Large intestine (tissue), 3 donors: ENCODE data around the gene GPSM3. TPM values are rescaled to one million over a fixed set of nuclear protein-coding genes. Genes with fewer than 3 reads are reported as not detected.

Experiments used
- DNase-seq, 2 donors: peaks; one replicate each; pipeline versions ENCODE4 v3.0.0 to v3.0.0-alpha.2; 2013
- H3K27ac ChIP-seq: one replicate; pipeline ENCODE4 v1.5.1; 2013; ENCODE audit warnings: low read length
- H3K27me3 ChIP-seq: 2 replicates; pipeline ENCODE4 v1.6.1; 2013; ENCODE audit warnings: low read length; ENCODE audit not compliant: control insufficient read depth, insufficient read depth
- H3K36me3 ChIP-seq: 2 replicates; pipeline ENCODE4 v1.6.1; 2013; ENCODE audit warnings: low read length; ENCODE audit not compliant: control insufficient read depth, insufficient read depth
- H3K4me1 ChIP-seq: one replicate; pipeline ENCODE4 v1.6.1; 2013; ENCODE audit warnings: low read length; ENCODE audit not compliant: control insufficient read depth, insufficient read depth
- H3K4me3 ChIP-seq: one replicate; pipeline ENCODE4 v1.5.1; 2013; ENCODE audit warnings: low read length
- H3K9me3 ChIP-seq: one replicate; pipeline ENCODE4 v1.6.1; 2013; ENCODE audit warnings: mild to moderate bottlenecking, low read depth, low read length, moderate library complexity; ENCODE audit not compliant: control insufficient read depth
- WGBS: methylation state at CpG from one replicate; pipeline ENCODE4 v1.1.5; 2013; ENCODE audit warnings: low lambda C conversion rate; ENCODE audit not compliant: insufficient coverage; 5-methylcytosine and 5-hydroxymethylcytosine counted together
- polyA plus RNA-seq: library from polyadenylated mRNA; unstranded; fragments of 120-200 nt; gene quantifications from one replicate; pipeline ENCODE4 v1.2.1, GENCODE V29; 2013

The GPSM3 gene
- polyA plus RNA-seq, 1 donor: 14.3 TPM

DNA sequence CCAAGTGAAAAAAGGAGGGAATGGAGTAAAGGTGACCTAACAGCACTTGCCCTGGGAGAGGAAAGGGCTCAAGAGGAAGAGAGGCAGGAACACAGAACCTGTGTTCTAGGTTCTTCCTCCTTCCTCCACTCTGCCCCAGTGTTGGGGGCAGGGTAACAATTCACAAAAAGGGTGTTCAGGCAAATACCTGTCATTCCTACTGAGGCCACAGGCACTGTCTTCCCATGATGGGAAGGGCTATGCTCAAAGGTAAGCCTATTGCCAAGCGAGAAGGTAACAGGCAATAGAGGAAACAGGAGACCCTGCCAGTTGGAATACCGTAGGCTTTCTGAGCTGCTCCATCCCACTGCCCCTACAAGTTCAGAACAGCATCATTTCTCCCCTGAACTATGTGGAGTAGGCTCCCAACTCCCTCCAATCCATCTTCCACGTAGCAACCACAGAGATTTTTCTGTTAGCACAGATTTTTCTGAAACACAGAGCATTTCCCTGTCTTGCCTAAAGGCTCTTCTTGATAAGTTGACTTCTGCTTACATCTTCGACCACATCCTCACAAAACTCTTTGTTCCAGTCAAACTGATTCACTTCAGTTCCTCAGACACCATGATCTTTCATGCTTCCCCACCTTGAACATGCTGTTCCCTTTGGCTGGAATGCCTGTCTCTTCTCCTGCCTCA is 19.3 kb downstream of the GPSM3 start:
- Histone ChIP-seq H3K9me3 (peaks cover 3% of the 10 kb centered on the region), H3K27ac (no peak overlapping the region), H3K4me3 (no peak overlapping the region), H3K27me3 (no peaks in the 10 kb centered on the region), H3K4me1 (peaks cover 24% of the 10 kb centered on the region), H3K36me3 (peaks cover 33% of the 10 kb centered on the region)
- WGBS: no CpG with 5 or more reads among the region's 4 CpGs
- no peak for DNase-seq

DNA sequence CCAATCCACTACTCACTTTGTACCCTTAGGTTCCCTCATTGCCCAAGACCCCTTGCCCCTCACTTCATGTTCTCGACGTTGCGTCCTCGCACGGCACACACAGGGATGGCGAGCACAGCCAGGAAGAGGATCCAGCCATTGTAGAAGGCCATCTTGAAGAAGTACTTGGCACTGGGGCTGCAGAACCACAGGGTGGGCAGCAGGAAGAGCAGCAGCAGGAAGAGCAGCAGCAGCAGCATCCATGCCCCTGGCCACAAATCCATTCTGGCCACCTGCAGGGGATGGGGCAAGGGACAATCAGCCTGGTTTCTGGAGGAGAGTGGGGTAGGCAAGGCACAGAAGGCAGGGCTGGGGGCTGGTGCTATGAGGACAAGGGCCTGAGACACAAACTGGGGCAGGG is 21.2 kb downstream of the GPSM3 start:
- Histone ChIP-seq H3K9me3 (peaks cover 3% of the 10 kb centered on the region), H3K27ac (no peak overlapping the region), H3K4me3 (no peak overlapping the region), H3K27me3 (no peaks in the 10 kb centered on the region), H3K36me3 (peaks cover 50% of the 10 kb centered on the region), H3K4me1 (peaks cover 21% of the 10 kb centered on the region)
- no peak for DNase-seq
- no CpG with 5 or more reads among the region's 6 CpGs for WGBS

DNA sequence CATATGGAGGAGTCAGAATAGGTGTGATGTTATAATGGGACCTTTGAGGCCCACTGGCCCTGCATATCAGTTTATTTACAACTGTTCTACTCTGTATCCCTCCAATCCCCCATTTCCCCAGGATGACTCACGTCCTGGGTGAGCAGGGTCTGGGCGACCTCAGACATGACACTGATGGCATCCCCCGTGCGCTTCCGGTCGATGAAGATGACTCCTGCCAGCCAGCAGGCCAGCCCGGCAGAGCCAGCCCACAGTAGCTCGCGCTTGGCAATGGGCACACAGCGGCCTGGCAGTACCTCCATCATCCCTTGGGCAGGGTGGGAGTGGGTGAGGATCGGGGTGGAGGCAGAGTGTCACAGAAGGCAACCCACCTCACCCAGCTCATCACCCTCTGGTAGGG is 22.1 kb downstream of the GPSM3 start:
- H3K27ac ChIP-seq: no peak overlapping the region
- peaks cover 58% of the 10 kb centered on the region for H3K36me3 ChIP-seq
- H3K9me3 ChIP-seq: no peaks in the 10 kb centered on the region
- H3K27me3 ChIP-seq: no peaks in the 10 kb centered on the region
- no peak overlapping the region for H3K4me3 ChIP-seq
- WGBS: no CpG with 5 or more reads among the region's 11 CpGs
- DNase-seq: no peak
- peaks cover 18% of the 10 kb centered on the region for H3K4me1 ChIP-seq

DNA sequence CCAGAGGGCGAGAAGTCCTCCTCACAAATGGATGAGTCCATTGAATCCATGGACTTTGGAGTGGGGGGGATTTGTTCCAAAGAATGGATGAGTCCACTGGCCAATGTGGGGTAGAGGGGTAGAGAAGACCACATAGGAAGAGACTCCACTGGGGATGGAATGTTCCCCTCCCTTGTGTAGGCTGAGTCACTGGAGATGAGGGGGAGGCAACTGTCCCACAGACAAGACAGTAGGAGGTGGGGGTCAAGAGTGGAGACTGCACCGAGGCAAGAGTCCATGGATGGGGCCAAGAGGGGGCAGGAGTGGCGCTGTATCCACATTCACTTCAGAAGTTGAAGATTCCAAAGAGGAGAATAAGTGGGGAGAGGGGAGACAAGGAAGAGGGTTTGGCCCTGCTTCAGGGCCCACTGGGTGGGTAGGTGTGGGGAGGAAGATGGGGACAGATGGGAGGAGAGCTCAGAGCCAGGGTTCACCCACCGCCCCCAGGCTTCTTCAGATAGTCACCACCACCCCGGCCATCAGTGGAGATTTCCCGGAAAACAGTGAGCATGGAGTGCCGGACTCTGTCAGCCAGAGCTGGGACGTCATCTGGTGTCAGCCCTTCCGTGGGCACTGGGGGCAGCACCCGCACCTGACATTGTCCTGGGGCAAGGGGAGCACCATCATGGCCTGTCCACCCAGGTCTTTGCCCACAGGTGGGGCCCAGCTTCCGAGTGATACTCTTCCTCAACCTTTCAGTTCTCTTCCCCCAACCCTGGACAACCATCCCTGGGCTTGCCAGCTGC is 23.4 kb downstream of the GPSM3 start:
- 40% methylated on average over 1 of the region's 11 CpGs for WGBS
- Histone ChIP-seq H3K36me3 (peaks cover 65% of the 10 kb centered on the region), H3K27me3 (no peaks in the 10 kb centered on the region), H3K4me3 (no peak overlapping the region), H3K27ac (no peak overlapping the region), H3K4me1 (peaks cover 15% of the 10 kb centered on the region), H3K9me3 (no peaks in the 10 kb centered on the region)
- no peak for DNase-seq

DNA sequence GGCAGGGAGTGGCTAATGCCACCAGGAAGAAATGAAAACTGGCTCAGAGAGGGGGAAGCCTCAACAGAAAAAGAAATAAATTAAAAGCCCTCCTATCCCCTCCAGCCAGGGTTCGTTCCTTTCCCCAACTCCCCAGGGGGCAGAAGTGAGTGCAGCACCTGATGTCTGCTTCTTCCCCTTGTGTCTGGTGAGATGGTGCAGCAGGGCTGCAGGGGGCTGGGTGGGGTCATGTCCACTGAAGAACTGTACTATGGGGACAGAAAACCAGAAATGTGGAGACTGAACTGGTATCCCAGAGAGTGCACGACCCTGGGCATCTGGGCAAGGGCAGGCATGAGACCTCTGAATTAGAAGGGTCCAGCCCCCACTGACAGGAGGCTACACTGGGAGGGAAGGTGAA is 24.1 kb downstream of the GPSM3 start:
- no peak overlapping the region for H3K4me3 ChIP-seq
- H3K27me3 ChIP-seq: no peaks in the 10 kb centered on the region
- H3K36me3 ChIP-seq: peaks cover 71% of the 10 kb centered on the region
- no peak for DNase-seq
- H3K9me3 ChIP-seq: no peaks in the 10 kb centered on the region
- H3K27ac ChIP-seq: no peak overlapping the region
- WGBS: no CpG with 5 or more reads among the region's 2 CpGs
- peaks cover 15% of the 10 kb centered on the region for H3K4me1 ChIP-seq

DNA sequence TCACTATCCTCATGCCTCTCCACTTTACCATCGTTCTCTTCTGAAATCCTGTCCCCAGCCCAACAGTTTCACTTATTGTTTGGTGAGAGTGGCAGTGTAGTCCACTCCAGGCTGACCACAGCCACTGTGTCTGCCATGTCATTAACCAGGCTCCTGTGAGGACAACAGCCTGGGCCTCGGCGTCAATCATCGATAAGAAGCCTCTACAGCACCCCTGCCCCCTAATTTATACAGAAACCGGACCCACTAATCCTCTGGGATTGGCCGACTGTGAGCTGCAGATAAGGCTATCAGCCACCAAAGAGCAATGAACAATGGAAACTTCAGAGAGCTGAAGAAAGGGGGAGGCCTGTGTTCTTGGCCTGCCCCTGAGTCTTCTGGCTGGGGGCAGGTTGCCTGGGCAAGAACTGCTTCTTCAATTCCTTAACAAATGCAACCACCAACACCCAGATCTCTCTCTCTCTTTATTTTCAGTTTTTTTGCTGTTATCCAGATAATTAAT is 24.6 kb downstream of the GPSM3 start:
- WGBS: no CpG with 5 or more reads among the region's 6 CpGs
- Histone ChIP-seq H3K36me3 (peaks cover 76% of the 10 kb centered on the region), H3K27ac (peak overlapping the region; percentile 45), H3K9me3 (no peaks in the 10 kb centered on the region), H3K4me3 (no peak overlapping the region), H3K27me3 (no peaks in the 10 kb centered on the region), H3K4me1 (peaks cover 15% of the 10 kb centered on the region)
- DNase-seq: peak in 1 of 2 donors; percentile 57

- H3K4me1 ChIP-seq: peaks cover 15% of the 10 kb centered on the region
- H3K27me3 ChIP-seq: no peaks in the 10 kb centered on the region
- peak overlapping the region; percentile 45 for H3K27ac ChIP-seq
- no peaks in the 10 kb centered on the region for H3K9me3 ChIP-seq
- WGBS: no CpG with 5 or more reads among the region's 32 CpGs
- H3K4me3 ChIP-seq: no peak overlapping the region
- H3K36me3 ChIP-seq: peaks cover 78% of the 10 kb centered on the region
- DNase-seq: peak in 1 of 2 donors; percentile 32
Observed at GRCh38 chr6:32167154-32167760, 25.2 kb downstream of the GPSM3 start.

DNA sequence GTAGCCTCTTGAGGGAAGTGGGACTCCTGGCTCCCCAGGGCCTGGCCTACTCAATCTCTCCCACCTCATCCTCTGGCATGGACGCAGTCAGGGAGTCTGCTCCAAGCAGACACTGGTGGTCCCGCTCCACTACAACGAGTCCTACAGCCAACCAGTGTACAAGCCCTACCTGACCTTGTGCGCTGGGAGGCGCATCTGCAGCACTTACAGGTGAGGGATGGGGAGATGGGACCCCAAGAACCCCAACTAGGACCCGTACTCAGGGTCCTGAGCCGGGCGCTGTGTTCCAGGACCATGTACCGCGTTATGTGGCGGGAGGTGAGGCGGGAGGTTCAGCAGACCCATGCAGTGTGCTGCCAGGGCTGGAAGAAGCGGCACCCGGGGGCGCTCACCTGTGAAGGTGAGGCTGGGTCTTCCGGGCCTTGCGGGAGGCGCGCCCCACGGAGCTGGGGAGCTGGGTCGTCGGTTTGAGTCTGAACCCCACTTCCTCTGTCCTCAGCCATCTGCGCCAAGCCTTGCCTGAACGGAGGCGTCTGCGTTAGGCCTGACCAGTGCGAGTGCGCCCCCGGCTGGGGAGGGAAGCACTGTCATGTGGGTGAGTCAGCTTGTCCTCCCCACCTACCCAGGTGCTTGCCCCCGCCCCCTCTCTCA is 25.9 kb downstream of the GPSM3 start:
- Histone ChIP-seq H3K9me3 (no peaks in the 10 kb centered on the region), H3K27me3 (no peaks in the 10 kb centered on the region), H3K27ac (no peak overlapping the region), H3K36me3 (peaks cover 78% of the 10 kb centered on the region), H3K4me3 (no peak overlapping the region), H3K4me1 (peaks cover 15% of the 10 kb centered on the region)
- no CpG with 5 or more reads among the region's 30 CpGs for WGBS
- DNase-seq: no peak

DNA sequence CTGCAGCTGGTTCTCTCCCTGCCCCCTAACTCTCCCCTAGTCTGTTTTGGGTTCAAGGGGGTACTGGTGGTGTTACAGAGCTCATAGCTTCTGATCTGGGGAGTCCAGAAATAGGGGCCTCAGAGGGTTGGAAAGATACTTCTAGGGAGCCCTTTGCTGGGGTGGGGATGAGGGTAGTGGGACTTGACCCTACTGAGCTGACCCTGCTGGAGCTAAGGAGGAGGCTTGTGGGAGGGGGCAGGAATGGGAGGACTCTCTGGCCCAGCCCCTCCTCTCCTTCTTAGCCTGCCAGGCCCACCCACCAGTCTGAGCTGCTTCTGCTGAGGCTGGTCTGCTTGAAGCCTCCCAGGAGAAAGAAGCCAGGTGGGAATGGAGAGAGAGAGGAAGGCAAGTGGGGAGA is 28.1 kb downstream of the GPSM3 start, which contains the start of gene EGFL8:
Gene EGFL8, plus strand, starts transcription at position 301 of the 400 bp plus-strand sequence. CDS start 1,571 bp downstream, outside the sequence.
- peaks cover 56% of the 10 kb centered on the region for H3K36me3 ChIP-seq
- peaks cover 15% of the 10 kb centered on the region for H3K4me1 ChIP-seq
- H3K9me3 ChIP-seq: no peaks in the 10 kb centered on the region
- H3K27ac ChIP-seq: no peak within 1 kb of the TSS
- no peak within 1 kb of the TSS for H3K4me3 ChIP-seq
- no peak for DNase-seq
- H3K27me3 ChIP-seq: no peaks in the 10 kb centered on the region
